Spleen (tissue), 11 donors: Measurements from ENCODE around the gene PPM1A. TPM values are rescaled to one million over a fixed set of nuclear protein-coding genes. Genes with fewer than 3 reads are reported as not detected.

ENCODE experiments used
- DNase-seq: peaks from one replicate; pipeline ENCODE4 v3.0.0-alpha.2; 2020
- H3K27ac ChIP-seq, 8 donors: fragments of 200-600 bp; sonication (generic) in 7 of 8; 1 replicate in 4 of 8; 2 replicates in 4 of 8; pipeline versions ENCODE4 v1.5.0 to v1.8.0; 2016 to 2021; ENCODE audit warnings: inconsistent platforms in 4 of 8, mild to moderate bottlenecking in 4 of 8, moderate library complexity in 1 of 8
- H3K27me3 ChIP-seq, 7 donors: fragments of 200-600 bp; sonication (generic) in 6 of 7; replicated peaks in 1 of 7; 1 replicate in 4 of 7; 2 replicates in 3 of 7; pipeline versions ENCODE4 v1.5.0 to v1.8.0; 2016 to 2021; ENCODE audit warnings: inconsistent platforms in 3 of 7, mild to moderate bottlenecking in 1 of 7
- H3K36me3 ChIP-seq, 6 donors: fragments of 200-600 bp; sonication (generic) in 5 of 6; 1 replicate in 4 of 6; 2 replicates in 2 of 6; pipeline versions ENCODE4 v1.5.0 to v1.8.0; 2016 to 2021; ENCODE audit warnings: inconsistent platforms in 2 of 6
- H3K4me1 ChIP-seq, 6 donors: fragments of 200-600 bp; sonication (generic) in 5 of 6; 1 replicate in 3 of 6; 2 replicates in 3 of 6; pipeline versions ENCODE4 v1.5.0 to v1.8.0; 2016 to 2021; ENCODE audit warnings: inconsistent platforms in 3 of 6
- H3K4me3 ChIP-seq, 8 donors: fragments of 200-600 bp; sonication (generic) in 7 of 8; 1 replicate in 4 of 8; 2 replicates in 4 of 8; pipeline versions ENCODE4 v1.5.0 to v1.8.0; 2016 to 2021; ENCODE audit warnings: inconsistent platforms in 4 of 8, mild to moderate bottlenecking in 4 of 8, moderate library complexity in 2 of 8
- H3K9me3 ChIP-seq, 8 donors: fragments of 200-600 bp; sonication (generic) in 7 of 8; 1 replicate in 4 of 8; 2 replicates in 4 of 8; pipeline versions ENCODE4 v1.5.0 to v1.8.0; 2016 to 2021; ENCODE audit warnings: inconsistent platforms in 4 of 8
- POLR2A ChIP-seq, 3 donors: fragments of 450-650 bp; IDR thresholded peaks; one replicate each; pipeline ENCODE4 v1.5.1; 2017; ENCODE audit warnings: antibody characterized with exemption in 3 of 3, mild to moderate bottlenecking in 1 of 3
- POLR2AphosphoS5 ChIP-seq, 3 donors: sonication (generic); formaldehyde crosslinking; IDR thresholded peaks; one replicate each; pipeline ENCODE4 v1.5.1; 2017; ENCODE audit warnings: antibody characterized with exemption in 3 of 3
- WGBS, 5 donors: extraction: QIAGEN DNeasy Blood & Tissue Kit in 3 of 5; methylation state at CpG; one replicate each; pipeline versions ENCODE4 v1.1.5 to v1.1.7; 2013 to 2018; 5-methylcytosine and 5-hydroxymethylcytosine counted together
- intact Hi-C: fragments of 100-400 bp; cut with DNase I; formaldehyde crosslinking; loops from one replicate; pipeline ENCODE4 v1.15.0; 2023; ENCODE audit warnings: low total_unique reads
- polyA plus RNA-seq, 3 donors: library from polyadenylated mRNA; stranded (reverse); fragments of 200-250 nt; gene quantifications; one replicate each; pipeline ENCODE4 v1.2.1, GENCODE V29; 2013
- total RNA-seq, 7 donors: library from RNA; depleted of rRNA in 3 of 7; stranded (reverse); fragments of >200 nt in 3 of 7; fragmentation: NEBNext Ultra II Directional in 4 of 7; extraction: Animal tissue kit (Norgen Biotek cat#: 25700) in 4 of 7; gene quantifications; one replicate each; pipeline versions ENCODE4 v1.1.0 to v1.2.1, GENCODE V29; 2016 to 2021
- TF ChIP-seq, protein P1 (sequence below), 11 experiments: fragments of 200-600 bp in 7 of 11; fragments of 450-650 bp in 4 of 11; sonication (generic) in 4 of 11; IDR thresholded peaks in 8 of 11; conservative IDR thresholded peaks in 3 of 11; 1 replicate in 7 of 11; 2 replicates in 4 of 11; pipeline versions ENCODE4 v1.4.0 to v1.8.0; 2016 to 2021; ENCODE audit warnings: antibody characterized with exemption in 11 of 11, inconsistent platforms in 4 of 11, mild to moderate bottlenecking in 1 of 11
- donor health status: healthy with polysubstance abuse.
- donor health status: DM: no; HTN: no; CAD: no; lungs with moderate emphysema.
- donor health status: DM: no; HTN: no; CAD: no.
- donor health status: Bipolar disorder and iron deficiency.
- donor health status: healthy.
- donor health status: DM: no; HTN: no; CAD: no.
- donor health status: DM: yes; HTN: yes; CAD: no.

The PPM1A gene
- total and polyA plus RNA-seq, 10 donors, result 15.5 to 63.0 (median 45.0) TPM

DNA sequence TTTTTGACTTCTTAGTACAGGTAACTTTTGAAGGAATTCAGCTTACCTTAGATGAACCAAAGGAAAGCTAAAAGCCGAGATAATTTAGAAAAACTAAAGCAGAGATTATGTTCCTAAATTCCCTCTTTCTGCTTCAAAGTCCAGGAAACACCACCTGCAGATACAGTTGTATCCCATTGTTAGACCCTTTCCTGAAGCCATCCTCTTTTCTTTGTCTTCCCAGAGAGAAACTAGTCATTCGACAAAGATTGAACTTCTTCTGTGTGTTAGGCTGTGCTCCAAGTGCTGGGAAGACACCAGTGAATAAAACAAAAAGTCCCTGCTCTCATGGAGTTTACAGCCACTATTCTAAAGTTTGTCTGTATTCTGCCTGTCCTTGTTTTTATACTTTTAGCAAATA, 29.3 kb downstream of the PPM1A start:
- intact Hi-C loops, result no loop called here
- Histone ChIP-seq H3K27me3 (no peaks in the 10 kb centered on the region), H3K4me1 (peaks cover 0 to 70% (median 30%) of the 10 kb centered on the region in 6 donors), H3K9me3 (no peaks in the 10 kb centered on the region), H3K4me3 (no peak overlapping the region), H3K36me3 (peaks cover 0 to 21% (median 8%) of the 10 kb centered on the region in 6 donors), H3K27ac (no peak overlapping the region)
- DNase-seq, result no peak
- WGBS, 5 donors, result 64 to 81% (median 73%) methylated on average over 2 of the region's 2 CpGs
- no peak for TF ChIP-seq POLR2A (IDR thresholded peaks at IDR 0.05)
- TF ChIP-seq, protein P1, sequence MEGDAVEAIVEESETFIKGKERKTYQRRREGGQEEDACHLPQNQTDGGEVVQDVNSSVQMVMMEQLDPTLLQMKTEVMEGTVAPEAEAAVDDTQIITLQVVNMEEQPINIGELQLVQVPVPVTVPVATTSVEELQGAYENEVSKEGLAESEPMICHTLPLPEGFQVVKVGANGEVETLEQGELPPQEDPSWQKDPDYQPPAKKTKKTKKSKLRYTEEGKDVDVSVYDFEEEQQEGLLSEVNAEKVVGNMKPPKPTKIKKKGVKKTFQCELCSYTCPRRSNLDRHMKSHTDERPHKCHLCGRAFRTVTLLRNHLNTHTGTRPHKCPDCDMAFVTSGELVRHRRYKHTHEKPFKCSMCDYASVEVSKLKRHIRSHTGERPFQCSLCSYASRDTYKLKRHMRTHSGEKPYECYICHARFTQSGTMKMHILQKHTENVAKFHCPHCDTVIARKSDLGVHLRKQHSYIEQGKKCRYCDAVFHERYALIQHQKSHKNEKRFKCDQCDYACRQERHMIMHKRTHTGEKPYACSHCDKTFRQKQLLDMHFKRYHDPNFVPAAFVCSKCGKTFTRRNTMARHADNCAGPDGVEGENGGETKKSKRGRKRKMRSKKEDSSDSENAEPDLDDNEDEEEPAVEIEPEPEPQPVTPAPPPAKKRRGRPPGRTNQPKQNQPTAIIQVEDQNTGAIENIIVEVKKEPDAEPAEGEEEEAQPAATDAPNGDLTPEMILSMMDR (IDR thresholded peaks at IDR 0.05 in 8 of 11, conservative IDR thresholded peaks at IDR 0.05 in 3 of 11), result no peak
- no peak for TF ChIP-seq POLR2AphosphoS5 (IDR thresholded peaks at IDR 0.05)

DNA sequence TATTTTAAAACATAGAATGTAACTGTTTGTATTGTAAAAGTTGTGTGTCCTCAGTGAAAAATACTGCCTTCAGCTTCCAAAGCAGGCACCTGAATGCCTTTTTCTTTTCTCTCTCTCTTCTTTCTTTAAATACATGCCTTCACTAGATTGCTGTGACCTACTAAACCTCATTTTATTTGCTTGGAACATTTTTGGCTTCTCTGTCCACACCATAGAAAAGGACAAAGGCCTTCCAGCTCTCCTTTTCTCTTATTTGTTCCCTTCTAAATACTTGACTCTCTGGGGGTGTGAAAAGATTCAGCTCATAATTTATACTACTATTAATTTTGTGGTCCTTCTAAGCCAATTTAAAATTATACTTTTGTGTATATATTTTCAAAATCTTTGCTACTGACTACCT, 38.4 kb downstream of the PPM1A start:
- Histone ChIP-seq H3K27me3 (no peaks in the 10 kb centered on the region), H3K27ac (no peak overlapping the region), H3K9me3 (no peaks in the 10 kb centered on the region), H3K36me3 (peaks cover 3 to 89% (median 38%) of the 10 kb centered on the region in 6 donors), H3K4me1 (no peaks in the 10 kb centered on the region), H3K4me3 (no peak overlapping the region)
- TF ChIP-seq, protein P1 (IDR thresholded peaks at IDR 0.05 in 8 of 11, conservative IDR thresholded peaks at IDR 0.05 in 3 of 11), result no peak
- TF ChIP-seq POLR2AphosphoS5 (IDR thresholded peaks at IDR 0.05) (no peak), POLR2A (IDR thresholded peaks at IDR 0.05) (no peak)
- DNase-seq, result no peak
- intact Hi-C loops, result no loop called here

DNA sequence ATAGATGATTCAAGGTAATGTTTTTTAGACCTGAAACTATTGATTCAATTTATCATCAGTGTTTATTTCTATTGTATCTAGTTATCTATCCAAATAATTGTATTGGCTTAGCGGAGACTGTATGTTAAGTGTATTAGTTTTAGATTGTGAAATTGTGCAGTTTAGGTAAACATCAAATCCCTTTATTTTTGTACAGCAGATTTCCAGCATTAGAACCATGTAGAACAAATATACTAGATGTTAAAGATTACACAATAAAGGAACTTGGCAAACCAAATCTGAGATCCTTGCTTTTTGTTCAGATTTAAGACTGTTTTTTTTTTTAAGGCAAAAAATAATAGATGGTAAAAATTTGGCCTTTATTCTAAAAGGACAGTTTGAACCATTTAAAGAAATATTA, 39.3 kb downstream of the PPM1A start:
- no peaks in the 10 kb centered on the region for H3K27me3 ChIP-seq
- no peaks in the 10 kb centered on the region for H3K4me1 ChIP-seq
- whole genome bisulfite sequencing, 5 donors, result 92 to 100% (median 97%) methylated on average over 1 of the region's 1 CpG
- no peak for DNase-seq
- H3K27ac ChIP-seq, result no peak overlapping the region
- TF ChIP-seq POLR2AphosphoS5 (IDR thresholded peaks at IDR 0.05) (no peak), POLR2A (IDR thresholded peaks at IDR 0.05) (no peak)
- TF ChIP-seq, protein P1 (IDR thresholded peaks at IDR 0.05 in 8 of 11, conservative IDR thresholded peaks at IDR 0.05 in 3 of 11), result no peak
- no peaks in the 10 kb centered on the region for H3K9me3 ChIP-seq
- intact Hi-C loops, result no loop called here
- no peak overlapping the region for H3K4me3 ChIP-seq
- H3K36me3 ChIP-seq, result peaks cover 0 to 89% (median 41%) of the 10 kb centered on the region in 6 donors

DNA sequence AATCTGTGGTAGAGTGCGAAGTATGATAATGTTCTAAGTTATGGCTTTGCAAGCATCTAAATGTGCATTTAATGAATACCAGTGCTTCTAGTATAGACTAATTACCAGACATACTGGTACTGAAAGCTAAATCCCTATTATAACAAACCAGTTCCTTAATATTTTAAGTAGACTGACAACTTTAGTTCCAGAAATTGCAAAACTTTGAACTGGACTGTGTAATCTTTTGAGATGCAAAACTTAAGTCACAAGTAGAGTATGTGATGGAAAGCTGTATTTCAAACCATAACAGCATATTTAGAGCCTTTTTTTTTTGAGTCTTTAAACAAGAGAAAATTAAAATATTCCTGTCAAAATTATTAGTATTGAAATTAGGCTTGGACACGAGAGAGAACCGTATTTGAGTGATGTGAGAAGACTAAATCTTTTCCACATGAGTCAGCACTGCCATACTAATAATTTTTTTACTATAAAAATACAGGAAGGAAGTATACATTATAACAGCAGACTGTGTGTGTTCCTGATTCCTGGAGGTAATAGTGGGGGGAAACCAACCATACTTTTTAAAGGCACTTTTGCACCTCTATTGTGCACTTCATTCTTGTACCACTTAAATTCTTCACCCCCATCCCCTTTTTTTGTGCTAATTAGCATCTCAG, 45.5 kb downstream of the PPM1A start:
- Histone ChIP-seq H3K36me3 (peaks cover 0 to 72% (median 23%) of the 10 kb centered on the region in 6 donors), H3K27me3 (no peaks in the 10 kb centered on the region), H3K9me3 (no peaks in the 10 kb centered on the region), H3K4me1 (no peaks in the 10 kb centered on the region), H3K27ac (no peak overlapping the region), H3K4me3 (no peak overlapping the region)
- DNase-seq, result no peak
- 78 to 82% (median 79%) methylated on average over 3 of the region's 3 CpGs for WGBS, 5 donors
- TF ChIP-seq, protein P1 (IDR thresholded peaks at IDR 0.05 in 8 of 11, conservative IDR thresholded peaks at IDR 0.05 in 3 of 11), result no peak
- TF ChIP-seq POLR2AphosphoS5 (IDR thresholded peaks at IDR 0.05), result no peak
- intact Hi-C loops, result no loop called here
